GM18507 (cell line): ENCODE measurements around the gene HDGFL3.
"Not testable (repeated sequence)": the region's sequence is repeated elsewhere in the genome, so short reads cannot be mapped to it uniquely, and the experiment has no call there.

ENCODE experiments used
- DNase-seq: peaks from one replicate; pipeline ENCODE4 v3.0.0; 2011; ENCODE audit warnings: low read depth; ENCODE audit not compliant: insufficient read length; ENCODE audit errors: extremely low spot score
- FAIRE-seq: peaks from 2 replicates; lab custom pipeline; 2011; peaks lifted over from hg19 to GRCh38; lab: Jason Lieb, UNC

Gene HDGFL3

DNA sequence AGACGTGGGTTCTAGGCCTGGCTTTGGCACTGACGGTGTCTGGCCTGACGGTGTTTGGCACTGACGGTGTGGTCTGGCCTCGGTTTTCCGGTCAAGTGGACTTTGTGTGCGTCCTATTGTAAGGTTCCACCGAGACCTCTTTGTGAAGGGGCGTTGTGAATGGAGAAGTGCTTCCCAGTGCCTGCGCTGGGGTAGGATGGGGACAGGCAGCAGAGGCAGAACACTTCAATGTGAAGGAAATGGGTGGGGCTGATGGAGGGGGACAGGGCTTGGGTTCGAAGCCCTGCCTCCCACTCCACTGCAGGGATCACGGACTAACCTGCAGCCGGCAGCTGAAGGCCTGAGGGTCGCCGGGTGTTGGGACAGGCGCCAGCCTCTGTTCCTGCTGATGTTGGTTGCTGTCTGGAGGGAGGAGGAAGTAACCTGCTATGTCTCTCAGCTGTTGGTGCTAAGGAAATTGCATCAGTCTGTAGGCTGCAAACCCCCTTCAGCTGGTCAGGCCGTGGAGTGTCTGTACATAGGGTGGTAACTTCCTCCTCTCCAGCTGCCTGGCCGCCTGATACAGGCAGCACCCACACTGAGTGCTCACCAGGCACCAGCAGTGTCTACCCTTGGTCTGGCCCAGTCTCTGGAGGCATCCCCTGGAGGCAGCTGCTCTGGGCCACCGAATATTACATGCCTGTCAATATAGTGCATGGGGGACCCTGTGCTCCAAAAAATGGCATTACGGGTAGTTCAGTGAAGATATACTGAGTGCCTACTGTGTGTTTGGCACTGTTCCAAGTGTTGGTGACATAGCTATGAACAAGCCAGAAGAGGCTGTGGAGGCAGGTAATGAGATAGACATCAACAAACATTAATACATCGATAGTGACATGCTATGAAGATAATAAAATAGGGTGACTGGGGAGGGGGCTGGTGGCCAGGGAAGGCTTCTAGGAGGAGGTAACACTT, 99.1 kb downstream of the HDGFL3 start:
- peak; percentile 84 for FAIRE-seq
- peak; percentile 25 for DNase-seq

DNA sequence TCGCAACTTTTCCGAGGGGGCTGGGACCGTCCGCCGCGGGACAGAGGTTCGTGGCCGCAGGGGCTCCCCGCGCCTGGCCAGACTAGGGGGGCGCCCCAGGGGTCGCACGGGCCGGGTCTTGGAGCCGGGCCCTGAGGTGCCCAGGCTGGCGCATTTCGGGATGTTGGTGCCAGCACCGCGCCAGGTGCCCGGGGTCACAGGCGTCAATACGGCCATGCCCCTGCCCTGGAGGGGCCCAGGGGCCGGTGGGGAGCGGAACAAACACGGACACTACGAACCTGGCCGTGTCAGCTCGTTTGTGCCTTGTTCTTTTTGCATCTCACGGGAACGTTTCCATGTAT, 99.8 kb downstream of the HDGFL3 start:
- FAIRE-seq (no peak), DNase-seq (no peak)

DNA sequence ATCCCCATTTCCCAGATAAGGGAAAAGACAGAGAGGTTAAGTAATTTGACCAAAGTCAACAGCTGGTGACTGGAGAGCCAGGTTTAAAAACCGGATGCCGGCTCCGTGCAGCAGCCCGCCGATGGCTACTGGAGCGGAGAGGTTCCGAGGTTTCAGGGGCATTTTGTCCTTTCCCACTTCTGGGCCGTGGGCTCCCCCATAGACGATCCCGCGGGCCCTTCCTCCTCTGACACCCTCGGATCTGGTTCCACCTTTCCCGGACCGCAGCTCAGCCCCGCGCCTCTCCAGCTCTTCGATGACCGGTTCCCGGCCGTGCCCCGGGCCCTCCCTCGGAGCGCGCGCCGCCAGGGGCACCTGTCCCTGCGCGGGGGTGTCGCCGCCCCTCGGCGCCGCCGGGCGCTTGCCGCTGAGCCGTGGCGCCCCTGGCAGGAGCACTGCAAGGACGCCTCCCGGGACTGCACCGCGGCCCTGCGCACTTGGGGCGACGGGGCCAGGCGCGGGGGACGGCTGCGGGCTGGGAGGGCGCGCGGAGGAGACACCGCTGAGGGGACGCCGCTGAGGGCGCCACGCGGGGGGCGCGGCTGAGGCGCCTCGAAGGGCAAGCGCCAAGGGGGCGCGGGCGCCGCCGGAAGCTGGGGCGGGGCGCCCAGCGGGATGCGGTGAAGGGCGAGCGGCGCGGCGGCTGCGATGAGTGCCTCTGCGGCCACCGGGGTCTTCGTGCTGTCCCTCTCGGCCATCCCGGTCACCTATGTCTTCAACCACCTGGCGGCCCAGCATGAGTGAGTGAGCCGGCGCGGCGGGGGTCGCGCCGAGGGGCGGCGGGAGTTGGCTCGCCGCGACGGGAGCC, 100.4 kb downstream of the HDGFL3 start, which contains the start of gene TM6SF1:
TSS of gene TM6SF1 (plus strand) at position 652 of the 847 bp plus-strand sequence. CDS start at position 688, 36 bp downstream.
- FAIRE-seq, result peak; percentile 18

DNA sequence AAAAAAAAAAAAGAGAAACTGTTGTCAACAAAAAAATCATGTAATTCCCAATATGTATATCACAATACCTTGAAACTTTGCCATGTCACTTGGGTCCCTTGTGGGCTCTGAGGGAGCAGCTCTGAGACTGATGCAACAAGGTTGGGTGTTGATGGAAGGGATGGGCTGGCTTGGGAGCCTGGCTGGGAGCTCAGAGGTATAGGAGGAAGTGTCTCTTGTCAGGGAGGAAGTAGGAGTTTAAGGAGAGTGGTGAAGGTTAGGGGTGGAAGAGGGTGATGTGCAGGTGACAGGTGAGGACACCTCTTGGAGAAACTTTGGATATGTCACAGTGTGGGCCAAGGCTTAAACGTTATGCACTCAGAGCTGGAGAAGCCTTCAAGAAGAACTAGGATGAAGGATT, 102.2 kb downstream of the HDGFL3 start:
- no peak for DNase-seq
- no peak for FAIRE-seq

More for the DNA sequence above, 100.4 kb downstream of the HDGFL3 start, which contains the start of gene TM6SF1:
- DNase-seq, result peak; percentile 37

DNA sequence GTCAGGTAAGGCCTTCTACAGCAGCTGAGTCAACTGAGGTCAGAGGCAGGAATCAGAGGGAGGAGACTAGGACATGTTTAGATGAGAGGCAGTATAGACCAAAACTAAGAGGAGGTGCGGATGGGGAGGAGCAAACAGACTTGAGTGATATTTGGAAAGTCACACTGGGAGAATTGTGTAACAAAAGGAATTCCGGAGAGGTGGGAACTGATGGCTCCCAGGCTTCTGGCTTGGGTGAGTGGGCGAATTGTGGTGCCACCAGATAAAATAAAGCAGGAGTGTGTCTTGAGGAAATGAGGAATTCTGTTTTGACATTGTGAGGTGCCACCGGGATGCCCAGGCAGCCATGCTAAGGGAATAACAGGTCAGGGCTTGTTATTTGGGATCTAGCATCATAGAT, 103.5 kb downstream of the HDGFL3 start:
- no peak for FAIRE-seq
- no peak for DNase-seq

DNA sequence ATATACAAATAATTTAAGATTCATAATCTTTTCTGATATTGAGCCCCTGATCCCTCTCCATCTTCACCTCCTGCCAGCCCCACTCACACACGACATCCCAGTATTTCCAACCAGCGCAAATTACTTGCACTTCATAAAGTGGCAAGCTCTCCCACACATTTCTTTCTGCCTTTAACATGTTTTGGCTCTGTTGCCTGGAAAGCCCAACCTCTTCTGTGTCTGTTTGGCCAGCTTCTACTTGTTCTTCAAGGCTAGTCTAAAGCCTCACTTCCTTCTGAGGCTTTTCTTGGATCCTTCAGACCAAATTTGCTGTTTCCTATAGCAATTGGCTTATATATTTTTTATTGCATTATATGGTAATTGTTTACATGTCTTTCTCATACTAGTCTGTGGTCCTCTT, 105.3 kb downstream of the HDGFL3 start:
- no peak for DNase-seq
- no peak for FAIRE-seq

DNA sequence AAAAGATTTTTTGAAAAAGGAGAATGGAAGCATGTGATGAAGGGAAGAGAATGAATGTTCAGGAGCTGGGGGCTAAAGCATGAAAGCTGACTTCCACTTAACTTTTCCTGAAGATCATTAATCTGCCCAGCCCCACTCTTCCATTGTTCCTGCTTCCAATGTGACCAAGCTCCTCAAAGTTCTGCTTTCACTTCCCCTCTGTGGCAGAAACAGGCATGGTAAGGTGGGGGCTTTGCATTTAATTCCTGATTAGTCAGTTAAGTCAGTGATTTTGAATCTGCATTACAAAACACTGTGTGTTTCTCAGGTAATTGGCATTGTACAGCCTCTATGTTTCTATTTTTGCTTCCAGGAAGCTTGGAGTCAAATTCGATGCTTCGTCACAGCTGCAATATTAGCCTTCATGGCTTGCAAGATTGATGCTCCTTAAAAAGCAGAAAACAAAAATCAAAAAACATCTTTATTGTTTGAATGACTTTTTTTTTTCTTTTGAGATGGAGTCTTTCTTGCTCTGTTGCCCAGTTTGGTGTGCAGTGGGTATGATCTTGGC, 107.5 kb downstream of the HDGFL3 start:
- DNase-seq (no peak), FAIRE-seq (no peak)

DNA sequence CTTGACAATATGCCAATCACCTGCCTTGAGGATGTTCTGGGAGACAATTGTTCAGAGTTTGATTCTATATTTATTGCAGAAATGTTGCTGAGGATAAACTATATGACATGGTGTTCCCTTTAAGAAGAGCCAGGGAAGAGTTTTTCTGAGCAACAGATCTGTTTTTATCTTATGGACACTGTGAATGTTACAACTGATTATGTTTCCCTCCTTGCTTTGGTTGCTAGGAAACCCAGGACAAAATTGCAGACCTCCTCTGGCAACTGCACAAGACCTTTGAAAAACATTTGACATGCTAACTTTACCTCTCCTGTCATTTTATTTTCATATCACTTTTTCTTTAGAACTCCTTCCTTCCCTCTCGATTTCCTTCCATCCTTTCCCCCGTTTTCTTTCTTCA, 108.3 kb downstream of the HDGFL3 start:
- no peak for DNase-seq
- FAIRE-seq, result no peak

DNA sequence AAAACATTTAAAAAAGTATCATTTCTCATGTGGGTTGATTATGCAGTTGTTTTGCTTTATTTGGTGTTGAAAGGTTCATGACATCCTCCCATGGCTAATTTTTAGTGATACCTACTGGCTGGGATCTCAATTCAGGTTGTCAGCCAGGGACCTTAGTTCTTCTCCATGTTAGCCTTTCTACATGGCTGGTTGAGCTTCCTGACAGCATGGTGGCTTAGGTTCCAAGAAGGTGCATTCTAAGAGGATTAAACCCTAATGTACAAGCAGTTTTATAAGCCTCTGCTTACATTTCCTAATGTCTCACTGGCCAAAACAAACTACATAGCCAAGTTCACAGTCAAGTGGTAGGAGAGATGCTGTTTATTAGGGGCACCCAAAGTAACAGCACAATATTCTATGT, 109.5 kb downstream of the HDGFL3 start:
- DNase-seq (no peak), FAIRE-seq (no peak)

DNA sequence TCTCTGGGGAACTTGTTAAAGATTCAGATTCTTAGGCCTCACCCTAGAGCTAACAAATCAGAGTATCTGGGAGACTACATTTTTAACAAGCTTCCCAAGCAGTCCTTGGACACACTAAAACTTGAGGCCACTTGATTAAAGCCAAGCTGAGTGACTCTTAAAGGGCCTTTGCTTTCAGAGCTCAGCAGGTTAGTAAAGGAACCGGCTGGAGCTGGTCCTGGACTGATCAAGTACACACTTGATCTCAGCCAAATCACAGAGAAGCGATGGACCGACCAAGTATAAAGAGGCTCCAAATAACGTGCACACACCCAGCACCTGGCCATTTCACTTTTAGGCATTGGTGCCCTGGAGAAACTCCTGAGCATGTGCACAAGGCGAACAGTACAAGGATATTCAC, 113.0 kb downstream of the HDGFL3 start:
- no peak for FAIRE-seq
- no peak for DNase-seq

DNA sequence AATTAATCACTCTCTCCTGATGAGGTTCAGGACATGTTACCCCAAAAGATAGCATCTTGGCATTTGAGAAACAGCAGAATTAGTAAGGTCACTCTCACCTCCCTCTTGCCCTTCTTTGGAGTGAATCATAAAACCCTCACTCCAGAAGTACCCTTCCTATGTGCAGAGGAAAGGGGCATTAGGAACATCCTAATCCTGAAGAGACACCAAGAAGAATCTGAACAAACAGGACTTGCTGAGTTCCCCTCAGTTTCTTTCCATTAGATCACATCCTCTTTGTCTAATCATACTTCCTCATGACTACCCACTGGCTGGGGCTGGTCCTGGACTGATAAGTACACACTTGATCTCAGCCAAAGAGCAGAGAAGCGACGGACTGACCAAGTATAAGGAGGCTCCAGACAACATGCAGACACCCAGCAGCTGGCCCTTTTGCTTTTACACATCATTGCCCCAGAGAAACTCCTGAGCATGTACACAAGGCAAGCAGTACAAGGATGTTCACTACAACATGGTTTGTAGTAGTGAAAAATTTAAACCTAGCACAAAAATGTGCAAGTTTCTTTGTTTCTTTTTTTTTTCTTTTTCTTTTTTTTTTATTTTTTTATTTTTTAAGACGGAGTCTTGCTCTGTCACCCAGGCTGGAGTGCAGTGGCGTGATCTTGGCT, 115.2 kb downstream of the HDGFL3 start:
- peak; percentile 69 for FAIRE-seq
- DNase-seq, result no peak

DNA sequence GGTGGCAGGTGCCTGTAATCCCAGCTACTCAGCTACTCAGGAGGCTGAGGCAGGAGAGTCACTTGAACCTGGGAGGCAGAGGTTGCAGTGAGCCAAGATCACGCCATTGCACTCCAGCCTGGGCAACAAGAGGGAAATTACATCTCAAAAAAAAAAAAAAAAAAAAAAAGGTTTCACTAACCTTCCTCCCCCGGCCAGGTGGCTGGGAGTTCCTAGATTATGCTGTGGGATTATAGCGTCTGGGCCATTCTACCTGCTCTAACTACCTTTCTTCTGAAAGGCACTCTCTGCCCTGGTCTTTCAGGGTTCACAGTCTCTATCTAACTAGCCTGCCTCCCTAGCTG, 115.7 kb downstream of the HDGFL3 start:
- not testable (repeated sequence) for DNase-seq, FAIRE-seq

DNA sequence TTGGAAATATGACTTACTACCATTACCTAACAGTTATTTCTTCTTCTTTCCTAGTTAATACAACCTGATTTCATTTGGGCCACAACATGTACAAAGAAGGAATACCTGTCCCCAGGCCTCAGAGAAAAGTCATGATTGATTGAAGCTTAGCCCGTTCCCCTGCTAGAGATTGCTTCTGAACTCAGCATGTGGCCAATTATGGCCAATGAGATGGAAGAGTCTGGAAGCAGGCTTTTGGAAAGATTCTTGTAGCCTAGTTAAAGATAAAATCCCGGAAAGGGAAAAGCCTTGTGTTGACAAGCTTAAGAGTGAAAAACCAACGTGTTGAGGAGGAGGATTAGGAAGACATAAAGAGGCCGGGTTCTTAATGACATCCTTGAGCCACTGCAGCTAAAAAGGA, 117.2 kb downstream of the HDGFL3 start:
- no peak for FAIRE-seq

DNA sequence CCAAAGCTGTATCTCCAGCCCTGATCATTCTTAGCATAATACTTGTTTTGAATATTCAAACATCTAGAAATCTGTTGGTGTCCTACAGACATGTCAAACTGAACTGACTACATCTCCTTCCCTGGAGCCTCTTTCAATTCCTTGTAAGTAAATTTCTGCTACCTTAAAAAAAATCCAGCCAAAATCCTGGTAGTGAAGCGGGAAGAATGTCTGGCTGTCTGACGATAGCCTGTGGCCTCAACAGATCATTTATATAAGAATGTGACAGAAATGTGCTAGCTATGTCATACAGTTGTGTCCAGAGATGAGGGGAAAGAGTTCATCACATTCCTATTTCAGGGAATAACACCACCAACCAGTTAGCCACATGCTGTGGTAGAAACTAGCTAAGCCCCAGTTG, 118.7 kb downstream of the HDGFL3 start:
- DNase-seq (no peak), FAIRE-seq (no peak)

More for the DNA sequence above, 117.2 kb downstream of the HDGFL3 start:
- DNase-seq, result no peak

DNA sequence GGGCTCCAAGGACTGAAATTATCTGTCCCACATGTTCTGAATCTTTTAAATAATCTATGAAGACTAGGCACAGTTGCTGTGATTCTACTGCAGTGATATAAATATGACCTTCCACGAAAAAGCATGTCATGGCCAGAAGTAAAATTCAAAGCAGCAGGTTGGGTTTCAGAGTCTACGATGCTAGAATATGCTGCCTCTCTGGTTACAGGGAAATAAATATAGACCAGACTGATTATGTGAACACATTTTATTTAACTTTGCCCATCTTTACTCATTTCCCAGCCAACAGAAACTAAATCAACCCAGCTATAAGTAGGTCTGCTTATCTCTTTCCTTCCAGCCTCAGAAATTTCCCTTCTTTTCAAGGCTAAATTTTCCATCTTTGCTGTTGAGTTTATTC, 120.0 kb downstream of the HDGFL3 start:
- no peak for FAIRE-seq
- no peak for DNase-seq

DNA sequence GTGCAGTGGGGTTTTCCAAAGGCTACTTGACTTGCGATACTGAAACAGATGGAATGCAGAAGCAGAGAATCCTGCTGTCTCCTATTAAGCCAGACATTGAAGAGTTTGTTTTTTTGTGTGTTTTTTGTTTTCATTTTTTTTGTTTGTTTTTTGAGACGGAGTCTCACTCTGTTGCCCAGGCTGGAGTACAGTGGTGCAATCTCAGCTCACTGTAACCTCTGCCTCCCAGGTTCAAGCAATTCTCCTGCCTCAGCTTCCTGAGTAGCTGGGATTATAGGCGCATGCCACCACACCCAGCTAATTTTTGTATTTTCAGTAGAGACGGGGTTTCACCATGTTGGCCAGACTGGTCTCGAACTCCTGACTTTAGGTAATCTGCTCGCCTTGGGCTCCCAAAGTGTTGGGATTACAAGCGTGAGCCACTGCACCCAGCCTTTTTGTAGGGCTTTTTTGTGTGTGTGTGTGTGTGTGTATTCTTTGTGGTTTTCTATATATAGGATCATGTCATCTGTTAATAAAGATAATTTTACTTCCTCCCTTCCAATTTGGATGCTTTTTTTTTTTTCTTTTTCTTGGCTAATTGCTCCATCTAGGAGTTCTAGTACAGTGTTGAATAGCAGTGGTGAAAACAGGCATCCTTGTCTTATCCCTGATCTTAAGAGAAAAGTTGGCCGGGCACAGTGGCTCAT, 121.6 kb downstream of the HDGFL3 start:
- not testable (repeated sequence) for DNase-seq, FAIRE-seq

DNA sequence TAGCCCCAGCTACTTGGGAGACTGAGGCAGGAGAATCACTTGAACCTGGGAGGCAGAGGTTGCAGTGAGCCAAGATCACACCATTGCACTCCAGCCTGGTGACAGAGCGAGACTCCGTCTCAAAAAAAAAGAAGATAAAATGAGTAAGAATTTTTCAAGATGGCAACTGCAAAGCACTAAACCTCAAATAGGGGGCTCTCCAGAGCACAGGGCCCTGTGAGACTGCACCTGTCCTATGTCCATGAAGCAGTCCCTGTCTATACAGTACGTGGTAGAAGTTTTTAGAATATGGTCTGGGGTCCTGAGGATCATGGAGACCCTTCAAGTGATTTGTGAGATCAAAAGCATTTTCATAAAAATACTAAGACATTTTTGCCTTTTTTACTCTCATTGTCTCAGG, 122.2 kb downstream of the HDGFL3 start:
- not testable (repeated sequence) for FAIRE-seq, DNase-seq

DNA sequence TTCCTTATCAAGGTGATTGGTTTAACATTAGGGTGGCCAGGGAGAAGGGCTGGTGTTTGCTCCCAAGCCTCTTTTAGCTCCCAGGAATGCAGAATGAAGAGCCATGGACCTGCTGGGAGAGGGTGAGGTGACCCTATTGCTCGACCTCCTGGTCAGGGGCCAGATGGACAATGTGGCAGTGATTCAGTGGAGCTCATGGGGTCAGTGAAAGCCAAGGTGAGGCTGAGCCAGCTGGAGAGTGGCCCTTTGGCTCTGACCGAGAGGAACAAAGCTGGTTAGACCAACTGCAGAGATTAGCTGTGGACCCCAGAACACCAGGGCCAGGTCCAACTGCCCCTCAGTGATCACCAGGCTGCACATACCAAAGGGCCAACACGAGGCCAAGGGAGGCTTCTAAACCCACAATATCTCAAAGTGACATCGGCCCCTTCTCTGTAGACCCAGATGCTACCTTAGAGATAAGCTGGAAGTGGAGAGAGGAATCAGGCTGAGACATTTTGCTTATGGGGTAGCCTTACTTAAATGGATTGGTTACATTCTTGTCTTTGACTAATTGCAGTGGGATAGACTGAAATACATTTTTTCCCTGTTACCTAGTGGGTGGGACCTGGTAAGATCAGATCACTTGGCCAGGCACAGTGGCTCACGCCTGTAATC, 124.8 kb downstream of the HDGFL3 start:
- no peak for DNase-seq
- FAIRE-seq, result no peak
